HCT116 (cell line): ENCODE results near the gene CFAP119. TPM values are rescaled to one million over a fixed set of nuclear protein-coding genes. Genes with fewer than 3 reads are reported as not detected.

Source experiments
- ATAC-seq: fragments of 200-7000 bp; cut with Tn5 transposase; 2 replicates; pipeline ENCODE4 v1.9.1; 2020; ENCODE audit warnings: mild to moderate bottlenecking, moderate library complexity
- BruUV-seq: library from RNA; stranded (reverse); fragments of 400-500 nt; replicated peaks from 2 replicates; lab custom pipeline; 2021; lab: Mats Ljungman, UMichigan
- CTCF ChIA-PET: fragments of 300-600 bp; sonication (Branson Sonifier 250); formaldehyde crosslinking; loops from one replicate; lab custom pipeline; 2021; ENCODE audit warnings: antibody characterized with exemption; lab: Charles Lee
- POLR2A ChIA-PET: fragments of 300-600, 350-600 bp; sonication (Branson Sonifier 250); formaldehyde crosslinking; loops from one replicate; lab custom pipeline; 2021; ENCODE audit warnings: antibody characterized with exemption; lab: Charles Lee
- RAD21 ChIA-PET, 2 experiments: fragments of 300-600 bp; sonication (Branson Sonifier 250); formaldehyde crosslinking; loops; one replicate each; lab custom pipeline; 2023; ENCODE audit warnings: low total read pairs in 2 of 2; ENCODE audit not compliant: uncharacterized antibody in 2 of 2, unreplicated experiment in 2 of 2, low non-redundant PET in 1 of 2; lab: Charles Lee
- DNase-seq: peaks from one replicate; pipeline ENCODE4 v3.0.0-alpha.2; 2010; ENCODE audit warnings: low read depth, low spot score
- H2AFZ ChIP-seq: fragments of 200-600 bp; shearing (Covaris generic), sonication (generic); 2 replicates; pipeline ENCODE4 v1.6.1; 2017; ENCODE audit warnings: low read depth, mixed run types, mixed read lengths, antibody characterized with exemption, low read length; ENCODE audit not compliant: poor library complexity, severe bottlenecking
- H3K27ac ChIP-seq: 2 replicates; pipeline ENCODE4 v1.5.1; 2012; ENCODE audit warnings: low read depth, low read length
- H3K27me3 ChIP-seq: fragments of 200-600 bp; sonication (generic); 2 replicates; pipeline ENCODE4 v1.6.1; 2016; ENCODE audit warnings: mixed run types, low read length, mixed read lengths; ENCODE audit not compliant: insufficient read depth
- H3K36me3 ChIP-seq, 2 experiments: fragments of 200-500 bp in 1 of 2; fragments of 200-600 bp in 1 of 2; sonication (Bioruptor generic) in 1 of 2; sonication (generic) in 1 of 2; 2 replicates each; pipeline versions ENCODE4 v1.5.1 to v1.6.1; 2014 to 2016; ENCODE audit warnings: low read length in 2 of 2, inconsistent platforms in 1 of 2, mixed read lengths in 1 of 2, mixed run types in 1 of 2; ENCODE audit not compliant: insufficient read depth in 2 of 2, control insufficient read depth in 1 of 2
- H3K4me1 ChIP-seq, 2 experiments: fragments of 200-600 bp in 1 of 2; sonication (generic) in 1 of 2; 2 replicates each; pipeline versions ENCODE4 v1.5.1 to v1.6.1; 2012 to 2017; ENCODE audit warnings: low read length in 2 of 2, inconsistent platforms in 1 of 2, mild to moderate bottlenecking in 1 of 2, mixed read lengths in 1 of 2, mixed run types in 1 of 2, moderate library complexity in 1 of 2; ENCODE audit not compliant: insufficient read depth in 2 of 2, control insufficient read depth in 1 of 2
- H3K4me2 ChIP-seq: fragments of 200-600 bp; sonication (generic); 2 replicates; pipeline ENCODE4 v1.6.1; 2017; ENCODE audit warnings: mixed run types, low read length, mixed read lengths
- H3K4me3 ChIP-seq, 2 experiments: fragments of 200-600 bp in 1 of 2; sonication (generic) in 1 of 2; replicated peaks in 1 of 2; 2 replicates each; pipeline ENCODE4 v1.5.1; 2011 to 2016; ENCODE audit warnings: low read length in 2 of 2, control low read depth in 1 of 2, low read depth in 1 of 2, mild to moderate bottlenecking in 1 of 2, mixed read lengths in 1 of 2, mixed run types in 1 of 2
- H3K79me2 ChIP-seq: fragments of 200-600 bp; sonication (generic); 2 replicates; pipeline ENCODE4 v1.6.1; 2017; ENCODE audit warnings: mild to moderate bottlenecking, mixed run types, low read length, moderate library complexity, mixed read lengths; ENCODE audit not compliant: insufficient read depth
- H3K9ac ChIP-seq: fragments of 200-600 bp; sonication (generic); 2 replicates; pipeline ENCODE4 v1.6.1; 2016; ENCODE audit warnings: low read length, mixed read lengths
- H3K9me2 ChIP-seq: fragments of 200-600 bp; sonication (generic), shearing (Covaris generic); 2 replicates; pipeline ENCODE4 v1.6.1; 2017; ENCODE audit warnings: mixed run types, mild to moderate bottlenecking, moderate library complexity; ENCODE audit not compliant: insufficient read depth
- H3K9me3 ChIP-seq, 2 experiments: fragments of 200-500 bp in 1 of 2; fragments of 200-600 bp in 1 of 2; sonication (Bioruptor generic) in 1 of 2; sonication (generic) in 1 of 2; 2 replicates each; pipeline ENCODE4 v1.6.1; 2014 to 2017; ENCODE audit warnings: low read length in 2 of 2, mixed read lengths in 2 of 2, inconsistent platforms in 1 of 2, low read depth in 1 of 2, mild to moderate bottlenecking in 1 of 2, mixed run types in 1 of 2, moderate library complexity in 1 of 2; ENCODE audit not compliant: control insufficient read depth in 1 of 2, insufficient read depth in 1 of 2
- H4K20me1 ChIP-seq: fragments of 200-600 bp; sonication (generic), shearing (Covaris generic); 2 replicates; pipeline ENCODE4 v1.6.1; 2017; ENCODE audit warnings: mixed run types, mild to moderate bottlenecking, moderate library complexity; ENCODE audit not compliant: insufficient read depth
- JUND ChIP-seq: IDR thresholded peaks from 2 replicates; pipeline ENCODE4 v1.6.1; 2012
- SP1 ChIP-seq: IDR thresholded peaks from 2 replicates; pipeline ENCODE4 v1.6.1; 2012; ENCODE audit warnings: low read depth
- intact Hi-C: fragments of 100-400 bp; cut with micrococcal nuclease; formaldehyde crosslinking; loops from 2 replicates; pipeline ENCODE4 v1.10.0; 2022
- total RNA-seq: library from RNA; stranded (reverse); gene quantifications from one replicate; pipeline ENCODE4 v1.2.1, GENCODE V29; 2021; ENCODE audit not compliant: unreplicated experiment
- TF ChIP-seq, protein P1 (sequence below): IDR thresholded peaks from 2 replicates; pipeline ENCODE4 v1.6.1; 2012; ENCODE audit warnings: low read depth

Gene CFAP119
- total RNA-seq, 1 experiment from 2014 or later: 12.6 TPM

DNA sequence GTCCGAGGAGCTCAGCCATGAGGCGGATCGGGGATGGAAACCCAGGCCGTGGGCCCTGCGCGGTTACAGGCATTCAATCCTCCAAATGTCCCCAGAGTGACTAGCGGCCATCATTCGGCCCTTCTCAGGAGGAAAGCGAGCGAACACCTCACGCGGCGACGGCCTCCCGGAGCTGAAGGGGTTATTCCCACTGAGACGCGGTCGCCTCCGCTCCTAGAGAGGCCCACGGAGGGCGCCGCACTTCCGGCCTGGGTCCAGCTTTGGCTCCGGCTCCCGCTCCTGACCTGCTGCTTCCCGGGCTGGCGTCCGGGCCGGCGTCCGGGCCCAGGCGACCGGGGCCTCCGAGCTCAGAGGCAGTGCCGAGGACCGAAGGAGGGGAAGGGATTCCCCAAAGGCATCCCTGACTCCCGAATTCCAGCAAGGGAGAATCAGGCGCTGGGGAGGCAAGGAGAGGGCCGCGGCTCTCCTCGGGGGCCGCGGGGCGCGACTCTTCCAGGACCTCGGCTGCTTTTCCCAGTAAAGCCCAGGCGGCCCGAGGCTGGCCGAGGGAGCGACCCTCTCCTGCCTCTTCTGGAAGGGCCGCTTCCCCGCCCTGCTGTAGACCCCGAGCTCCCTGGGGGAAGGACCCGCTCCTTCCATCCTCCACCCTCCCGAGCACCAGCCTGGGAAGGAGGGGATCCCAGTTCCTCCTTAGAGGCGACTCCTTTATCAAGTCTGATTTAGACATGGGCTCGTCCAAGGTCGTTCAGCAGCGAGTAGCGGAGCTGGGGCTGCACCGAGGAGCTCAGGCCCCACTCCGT is 43.7 kb upstream of the CFAP119 start (continued):
- TF ChIP-seq, protein P1, sequence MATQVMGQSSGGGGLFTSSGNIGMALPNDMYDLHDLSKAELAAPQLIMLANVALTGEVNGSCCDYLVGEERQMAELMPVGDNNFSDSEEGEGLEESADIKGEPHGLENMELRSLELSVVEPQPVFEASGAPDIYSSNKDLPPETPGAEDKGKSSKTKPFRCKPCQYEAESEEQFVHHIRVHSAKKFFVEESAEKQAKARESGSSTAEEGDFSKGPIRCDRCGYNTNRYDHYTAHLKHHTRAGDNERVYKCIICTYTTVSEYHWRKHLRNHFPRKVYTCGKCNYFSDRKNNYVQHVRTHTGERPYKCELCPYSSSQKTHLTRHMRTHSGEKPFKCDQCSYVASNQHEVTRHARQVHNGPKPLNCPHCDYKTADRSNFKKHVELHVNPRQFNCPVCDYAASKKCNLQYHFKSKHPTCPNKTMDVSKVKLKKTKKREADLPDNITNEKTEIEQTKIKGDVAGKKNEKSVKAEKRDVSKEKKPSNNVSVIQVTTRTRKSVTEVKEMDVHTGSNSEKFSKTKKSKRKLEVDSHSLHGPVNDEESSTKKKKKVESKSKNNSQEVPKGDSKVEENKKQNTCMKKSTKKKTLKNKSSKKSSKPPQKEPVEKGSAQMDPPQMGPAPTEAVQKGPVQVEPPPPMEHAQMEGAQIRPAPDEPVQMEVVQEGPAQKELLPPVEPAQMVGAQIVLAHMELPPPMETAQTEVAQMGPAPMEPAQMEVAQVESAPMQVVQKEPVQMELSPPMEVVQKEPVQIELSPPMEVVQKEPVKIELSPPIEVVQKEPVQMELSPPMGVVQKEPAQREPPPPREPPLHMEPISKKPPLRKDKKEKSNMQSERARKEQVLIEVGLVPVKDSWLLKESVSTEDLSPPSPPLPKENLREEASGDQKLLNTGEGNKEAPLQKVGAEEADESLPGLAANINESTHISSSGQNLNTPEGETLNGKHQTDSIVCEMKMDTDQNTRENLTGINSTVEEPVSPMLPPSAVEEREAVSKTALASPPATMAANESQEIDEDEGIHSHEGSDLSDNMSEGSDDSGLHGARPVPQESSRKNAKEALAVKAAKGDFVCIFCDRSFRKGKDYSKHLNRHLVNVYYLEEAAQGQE: no peak
- TF ChIP-seq SP1 (peak; percentile 72), JUND (no peak)
- TF ChIP-seq, all 23 proteins: peak for 9

- CTCF ChIA-PET: interaction anchor here (0.7 to 2.7 kb wide), 4 partner anchors 8 to 40 kb away, joined by 3 to 27 read pairs (median 7); partner anchors contain the start of gene ZNF629
- Histone ChIP-seq H3K9me2 (no peaks in the 10 kb centered on the region), H3K9me3 (no peaks in the 10 kb centered on the region), H4K20me1 (no peaks in the 10 kb centered on the region), H3K36me3 (no peaks in the 10 kb centered on the region), H3K79me2 (no peaks in the 10 kb centered on the region), H3K4me3 (peak overlapping the region; percentile 72 to 87), H3K27ac (peak overlapping the region; percentile 93), H3K4me1 (peaks cover 8 to 16% of the 10 kb centered on the region in 2 experiments; a peak in 3 of 4 replicates), H2AFZ (peak overlapping the region; percentile 72), H3K27me3 (no peaks in the 10 kb centered on the region), H3K4me2 (peak overlapping the region; percentile 89), H3K9ac (peak overlapping the region; percentile 93)
- ATAC-seq: peak; percentile 60
- RAD21 ChIA-PET: interaction anchor here (0.9 to 1.2 kb wide), 2 partner anchors 18 to 146 kb away, joined by 3 to 4 read pairs; partner anchors contain the start of genes FBRS (in 1 of the 2) and ZNF629 (in 1 of the 2)
- TSS peak; percentile 91 for BruUV-seq
- intact Hi-C loops: loop anchor here (1.0 to 5.0 kb wide), 2 partner anchors 18 to 72 kb away; partner anchors contain the start of gene ZNF629
- POLR2A ChIA-PET: interaction anchor here (0.7 to 2.0 kb wide), 14 partner anchors 9 to 146 kb away, joined by 3 to 23 read pairs (median 4); partner anchors contain the start of genes CTF1, PHKG2 and ZNF629
- TF ChIP-seq SP1: no peak
- DNase-seq: no peak
These were observed 43.2 kb upstream of the CFAP119 start for GRCh38 chr16:30805056-30805369.
